Panc1 (cell line): ENCODE measurements around the gene MS4A1.

ENCODE experiments used
- CTCF ChIP-seq: fragments of 450-650 bp; IDR thresholded peaks from 2 replicates; pipeline ENCODE4 v1.5.1; 2017; ENCODE audit warnings: mild to moderate bottlenecking
- POLR2AphosphoS5 ChIP-seq: IDR thresholded peaks from 2 replicates; pipeline ENCODE4 v1.6.1; 2012; ENCODE audit warnings: mild to moderate bottlenecking, low read depth, low read length, moderate library complexity
- SIN3A ChIP-seq: IDR thresholded peaks from 2 replicates; pipeline ENCODE4 v1.6.1; 2012; ENCODE audit warnings: low read depth, mild to moderate bottlenecking, low read length, moderate library complexity, borderline replicate concordance; ENCODE audit not compliant: insufficient read depth

DNA sequence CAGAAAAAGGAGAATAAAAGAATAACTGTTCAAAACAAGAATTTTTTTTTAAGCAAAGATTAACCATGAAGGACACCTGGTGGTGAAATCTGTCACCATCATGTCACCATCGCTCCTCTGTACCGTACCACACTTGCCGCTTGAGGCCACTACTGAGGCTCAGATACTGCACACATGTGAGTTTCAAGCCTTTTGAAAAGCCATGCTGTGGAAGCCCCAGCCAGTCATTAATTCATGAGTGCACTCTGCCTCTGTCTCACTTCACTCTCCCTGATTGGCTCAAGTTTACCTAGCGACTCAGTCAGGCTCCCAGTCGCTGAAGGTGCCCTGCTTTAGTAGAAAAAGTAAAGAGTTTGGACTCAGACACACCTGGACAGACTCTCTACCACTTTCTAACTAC lies 30.3 kb downstream of the MS4A1 start:
- TF ChIP-seq CTCF: peak; percentile 83
- no peak for TF ChIP-seq SIN3A
- no peak for TF ChIP-seq POLR2AphosphoS5
